HG03045 (cell line): ENCODE measurements around the gene NNMT.

Experiments
- ATAC-seq: cut with Tn5 transposase; IDR thresholded peaks from one replicate; pipeline ENCODE4 v1.9.1; 2021; ENCODE audit warnings: mild to moderate bottlenecking, moderate library complexity; ENCODE audit not compliant: unreplicated experiment

The NNMT gene

GRCh38 chr11:114343020-114343419 is 46.8 kb downstream of the NNMT start:
- no peak for ATAC-seq

GRCh38 chr11:114343493-114343892 is 47.3 kb downstream of the NNMT start:
- ATAC-seq = no peak

- ATAC-seq = no peak
Observed at GRCh38 chr11:114344494-114344893, 48.3 kb downstream of the NNMT start.

GRCh38 chr11:114345575-114346222 is 49.5 kb downstream of the NNMT start:
- no peak for ATAC-seq

GRCh38 chr11:114346709-114347141 is 50.5 kb downstream of the NNMT start:
- ATAC-seq = no peak

GRCh38 chr11:114348200-114349191 is 52.3 kb downstream of the NNMT start:
- ATAC-seq = no peak

- ATAC-seq = no peak
Observed at GRCh38 chr11:114350022-114350421, 53.8 kb downstream of the NNMT start.

GRCh38 chr11:114353443-114353842 is 57.2 kb downstream of the NNMT start:
- no peak for ATAC-seq

- ATAC-seq = no peak
Observed at GRCh38 chr11:114354076-114354475, 57.9 kb downstream of the NNMT start.

- no peak for ATAC-seq
Observed at GRCh38 chr11:114358716-114359115, 62.5 kb downstream of the NNMT start.

GRCh38 chr11:114359342-114359741 is 63.1 kb downstream of the NNMT start:
- no peak for ATAC-seq

- ATAC-seq = no peak
Observed at GRCh38 chr11:114362326-114362725, 66.1 kb downstream of the NNMT start.

- ATAC-seq = no peak
Observed at GRCh38 chr11:114362958-114363357, 66.8 kb downstream of the NNMT start.
